A673 (cell line): ENCODE data around the gene SPATS2.

ENCODE experiments used
- CTCF ChIP-seq: fragments of 300-800, 200-600 bp; sonication (generic); conservative IDR thresholded peaks from 2 replicates; pipeline ENCODE4 v1.5.1; 2017; ENCODE audit warnings: low read depth, mild to moderate bottlenecking, antibody characterized with exemption, low read length, moderate library complexity, mixed read lengths
- EZH2 ChIP-seq: fragments of 200-600 bp; sonication (generic); IDR thresholded peaks from 2 replicates; pipeline ENCODE4 v1.6.1; 2017; ENCODE audit warnings: borderline replicate concordance, low read depth, mild to moderate bottlenecking, mixed read lengths, antibody characterized with exemption, low read length; ENCODE audit not compliant: poor library complexity, severe bottlenecking

- TF ChIP-seq CTCF (no peak), EZH2 (no peak)
Measured at GRCh38 chr12:49543221-49543913, 176.1 kb downstream of the SPATS2 start.
